Gastrocnemius medialis (tissue), 4 donors: ENCODE data around the gene LILRB2.

ENCODE experiments used
- CTCF ChIP-seq, 5 experiments: fragments of 450-650 bp in 3 of 5; fragments of 200-600 bp in 2 of 5; sonication (generic) in 2 of 5; IDR thresholded peaks in 4 of 5; conservative IDR thresholded peaks in 1 of 5; 1 replicate in 4 of 5; 2 replicates in 1 of 5; pipeline ENCODE4 v1.5.1; 2016 to 2019; ENCODE audit warnings: antibody characterized with exemption in 5 of 5, mild to moderate bottlenecking in 3 of 5, moderate library complexity in 3 of 5
- POLR2A ChIP-seq, 2 donors: fragments of 450-650 bp; IDR thresholded peaks; one replicate each; pipeline ENCODE4 v1.6.1; 2017; ENCODE audit warnings: antibody characterized with exemption in 2 of 2, mild to moderate bottlenecking in 2 of 2, moderate library complexity in 2 of 2

GRCh38 chr19:54315956-54316355, 35.0 kb upstream of the LILRB2 start:
- TF ChIP-seq CTCF (IDR thresholded peaks at IDR 0.05 in 4 of 5, conservative IDR thresholded peaks at IDR 0.05 in 1 of 5) (no peak), POLR2A (IDR thresholded peaks at IDR 0.05) (no peak)
